Uterus (tissue), 4 donors: ENCODE measurements around the gene FILIP1. TPM values are rescaled to one million over a fixed set of nuclear protein-coding genes. Genes with fewer than 3 reads are reported as not detected.

Experiments
- DNase-seq, 2 donors: peaks; one replicate each; pipeline ENCODE4 v3.0.0-alpha.2; 2019 to 2020
- H3K27ac ChIP-seq, 2 donors: fragments of 200-600 bp; sonication (generic); 1 replicate in 1 of 2; 2 replicates in 1 of 2; pipeline ENCODE4 v1.5.1; 2016 to 2018
- H3K27me3 ChIP-seq, 2 donors: fragments of 200-600 bp; sonication (generic); one replicate each; pipeline ENCODE4 v1.5.1; 2018 to 2019; ENCODE audit warnings: control low read depth in 1 of 2
- H3K36me3 ChIP-seq, 2 donors: fragments of 200-600 bp; sonication (generic); one replicate each; pipeline ENCODE4 v1.5.1; 2019; ENCODE audit warnings: control low read depth in 1 of 2
- H3K4me1 ChIP-seq, 2 donors: fragments of 200-600 bp; sonication (generic); one replicate each; pipeline ENCODE4 v1.5.1; 2018 to 2019; ENCODE audit warnings: control low read depth in 1 of 2
- H3K4me3 ChIP-seq, 2 donors: fragments of 200-600 bp; sonication (generic); 1 replicate in 1 of 2; 2 replicates in 1 of 2; pipeline ENCODE4 v1.5.1; 2018 to 2019; ENCODE audit warnings: mild to moderate bottlenecking in 1 of 2
- H3K9me3 ChIP-seq, 2 donors: fragments of 200-600 bp; sonication (generic); one replicate each; pipeline ENCODE4 v1.5.1; 2019; ENCODE audit warnings: control low read depth in 1 of 2
- POLR2A ChIP-seq, 2 donors: fragments of 450-650 bp; IDR thresholded peaks; one replicate each; pipeline ENCODE4 v1.6.1; 2016; ENCODE audit warnings: antibody characterized with exemption in 2 of 2, mild to moderate bottlenecking in 1 of 2, moderate library complexity in 1 of 2
- intact Hi-C: fragments of 100-400 bp; cut with DNase I; formaldehyde crosslinking; loops from one replicate; pipeline ENCODE4 v1.15.1; 2023; ENCODE audit warnings: low total_unique reads
- total RNA-seq, 4 donors: library from RNA; depleted of rRNA in 3 of 4; stranded (reverse); fragments of >200 nt in 3 of 4; gene quantifications; one replicate each; pipeline versions ENCODE4 v1.1.0 to v1.2.4, GENCODE V29; 2014 to 2023
- TF ChIP-seq, protein P1 (sequence below), 4 experiments: fragments of 200-600 bp in 2 of 4; fragments of 450-650 bp in 2 of 4; sonication (generic) in 2 of 4; IDR thresholded peaks; one replicate each; pipeline ENCODE4 v1.5.1; 2016 to 2019; ENCODE audit warnings: antibody characterized with exemption in 4 of 4, mild to moderate bottlenecking in 2 of 4, moderate library complexity in 1 of 4
- donor health status: DM: yes; HTN: yes; CAD: no.

Gene FILIP1
- total RNA-seq, 4 donors from 2014 or later: 4.7 to 23.1 (median 12.5) TPM

DNA sequence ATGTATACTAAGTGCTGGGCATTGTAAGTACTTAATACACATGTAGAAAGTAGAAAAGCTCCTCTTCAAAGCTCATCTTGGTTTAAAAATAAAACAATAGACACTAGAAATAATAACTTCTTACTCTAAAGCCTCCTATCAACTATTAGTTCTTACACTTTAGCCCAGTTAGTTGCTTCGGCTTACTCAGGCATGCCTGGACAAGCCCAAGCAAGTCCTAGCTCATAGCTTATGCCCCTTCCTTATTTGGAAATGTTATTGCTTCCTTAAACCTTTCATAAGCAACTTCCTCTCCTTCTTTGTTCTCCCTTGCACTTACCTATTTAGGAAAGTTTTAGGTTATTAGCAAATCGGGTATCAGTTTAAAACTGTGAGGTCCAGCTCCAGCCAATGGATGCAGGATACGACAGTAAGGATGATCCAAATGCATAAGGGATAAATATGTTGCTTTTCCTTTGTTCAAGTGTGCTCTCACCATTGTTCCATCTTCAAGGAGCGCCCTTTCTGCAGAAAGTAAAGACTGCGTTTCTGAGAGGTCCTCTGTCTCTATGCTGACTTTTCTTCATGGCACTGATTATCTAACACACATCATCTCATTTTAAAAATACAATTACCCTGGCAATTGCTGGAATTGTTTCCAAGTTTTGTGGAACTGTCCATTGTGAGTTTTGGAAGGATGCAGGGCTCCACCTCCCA lies 221.3 kb downstream of the FILIP1 start:
- intact Hi-C loops: loop anchor here (10.0 kb wide), 1 partner anchor 253 kb away; no protein-coding TSS in a partner anchor
- peaks cover 0 to 3% of the 10 kb centered on the region in 2 donors for H3K4me1 ChIP-seq
- H3K27me3 ChIP-seq: no peaks in the 10 kb centered on the region
- H3K4me3 ChIP-seq: no peak overlapping the region
- H3K27ac ChIP-seq: peak overlapping the region in 1 of 2 donors; percentile 28
- H3K36me3 ChIP-seq: no peaks in the 10 kb centered on the region
- no peak for DNase-seq
- TF ChIP-seq, protein P1, sequence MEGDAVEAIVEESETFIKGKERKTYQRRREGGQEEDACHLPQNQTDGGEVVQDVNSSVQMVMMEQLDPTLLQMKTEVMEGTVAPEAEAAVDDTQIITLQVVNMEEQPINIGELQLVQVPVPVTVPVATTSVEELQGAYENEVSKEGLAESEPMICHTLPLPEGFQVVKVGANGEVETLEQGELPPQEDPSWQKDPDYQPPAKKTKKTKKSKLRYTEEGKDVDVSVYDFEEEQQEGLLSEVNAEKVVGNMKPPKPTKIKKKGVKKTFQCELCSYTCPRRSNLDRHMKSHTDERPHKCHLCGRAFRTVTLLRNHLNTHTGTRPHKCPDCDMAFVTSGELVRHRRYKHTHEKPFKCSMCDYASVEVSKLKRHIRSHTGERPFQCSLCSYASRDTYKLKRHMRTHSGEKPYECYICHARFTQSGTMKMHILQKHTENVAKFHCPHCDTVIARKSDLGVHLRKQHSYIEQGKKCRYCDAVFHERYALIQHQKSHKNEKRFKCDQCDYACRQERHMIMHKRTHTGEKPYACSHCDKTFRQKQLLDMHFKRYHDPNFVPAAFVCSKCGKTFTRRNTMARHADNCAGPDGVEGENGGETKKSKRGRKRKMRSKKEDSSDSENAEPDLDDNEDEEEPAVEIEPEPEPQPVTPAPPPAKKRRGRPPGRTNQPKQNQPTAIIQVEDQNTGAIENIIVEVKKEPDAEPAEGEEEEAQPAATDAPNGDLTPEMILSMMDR (IDR thresholded peaks at IDR 0.05): no peak
- TF ChIP-seq POLR2A (IDR thresholded peaks at IDR 0.05): no peak
- H3K9me3 ChIP-seq: no peaks in the 10 kb centered on the region

DNA sequence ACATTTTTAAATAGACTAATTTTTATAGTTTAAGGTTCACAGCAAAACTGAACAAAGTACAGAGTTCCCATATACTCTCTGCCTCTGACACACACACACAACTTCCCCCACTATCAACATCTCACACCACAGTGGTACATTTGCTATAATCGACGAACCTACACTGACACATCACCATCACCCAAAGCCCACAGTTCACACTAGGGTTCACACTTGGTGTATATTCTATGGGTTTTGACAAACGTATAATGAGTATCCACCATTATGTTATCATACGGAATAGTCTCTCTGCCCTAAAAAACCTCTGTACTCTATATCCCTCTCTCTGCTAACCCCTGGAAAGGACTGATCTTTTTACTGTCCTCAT lies 224.6 kb downstream of the FILIP1 start:
- Histone ChIP-seq H3K4me1 (peaks cover 0 to 3% of the 10 kb centered on the region in 2 donors), H3K27ac (peak overlapping the region in 1 of 2 donors; percentile 52), H3K36me3 (no peaks in the 10 kb centered on the region), H3K4me3 (no peak overlapping the region), H3K27me3 (no peaks in the 10 kb centered on the region), H3K9me3 (no peaks in the 10 kb centered on the region)
- intact Hi-C loops: no loop called here
- no peak for DNase-seq
- no peak for TF ChIP-seq POLR2A (IDR thresholded peaks at IDR 0.05)
- TF ChIP-seq, protein P1 (IDR thresholded peaks at IDR 0.05): no peak

DNA sequence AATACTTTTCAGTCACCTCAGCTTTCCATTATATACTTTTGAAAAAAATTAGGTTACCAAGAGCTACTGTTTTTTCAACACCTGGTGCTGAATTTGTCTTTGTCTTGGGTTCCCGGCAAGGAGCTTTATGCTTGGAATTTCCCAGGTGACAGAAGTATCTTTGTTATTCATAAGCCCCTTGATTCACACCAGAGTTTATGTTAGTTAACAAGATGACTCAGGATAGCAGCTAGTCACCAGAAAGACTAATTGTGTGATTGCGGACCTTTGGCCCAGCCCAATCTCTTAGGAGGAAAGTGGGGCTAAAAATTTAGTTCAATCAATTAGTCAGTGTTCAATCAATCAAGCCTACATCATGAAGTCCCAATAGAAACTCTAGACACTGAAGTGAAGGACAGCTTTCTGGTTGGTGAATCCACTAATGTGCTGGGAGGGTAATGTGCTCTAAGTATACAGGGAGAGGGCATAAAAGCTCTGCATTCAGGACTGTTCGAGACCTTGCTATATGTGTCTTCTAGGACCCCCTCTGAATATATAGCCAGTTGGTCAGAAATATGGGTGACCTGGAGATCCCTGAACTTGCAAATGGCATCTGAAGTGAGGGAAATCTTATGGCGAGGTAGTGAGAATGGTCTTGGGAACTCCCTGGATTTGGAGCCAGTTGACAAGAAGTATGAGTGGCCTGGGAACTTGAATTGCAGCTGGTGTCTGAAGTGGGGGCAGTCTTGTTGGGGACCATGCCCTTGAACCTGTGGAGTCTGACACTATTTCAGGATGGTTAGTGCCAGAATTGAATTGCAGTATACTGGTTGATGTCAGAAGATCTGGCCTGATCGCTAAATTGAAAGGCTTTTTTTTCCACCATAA lies 225.2 kb downstream of the FILIP1 start:
- no peak for TF ChIP-seq POLR2A (IDR thresholded peaks at IDR 0.05)
- TF ChIP-seq, protein P1 (IDR thresholded peaks at IDR 0.05): no peak
- Histone ChIP-seq H3K9me3 (no peaks in the 10 kb centered on the region), H3K36me3 (no peaks in the 10 kb centered on the region), H3K27me3 (no peaks in the 10 kb centered on the region), H3K4me3 (no peak overlapping the region), H3K4me1 (peaks cover 0 to 3% of the 10 kb centered on the region in 2 donors), H3K27ac (peak overlapping the region in 1 of 2 donors; percentile 52)
- intact Hi-C loops: no loop called here
- no peak for DNase-seq

DNA sequence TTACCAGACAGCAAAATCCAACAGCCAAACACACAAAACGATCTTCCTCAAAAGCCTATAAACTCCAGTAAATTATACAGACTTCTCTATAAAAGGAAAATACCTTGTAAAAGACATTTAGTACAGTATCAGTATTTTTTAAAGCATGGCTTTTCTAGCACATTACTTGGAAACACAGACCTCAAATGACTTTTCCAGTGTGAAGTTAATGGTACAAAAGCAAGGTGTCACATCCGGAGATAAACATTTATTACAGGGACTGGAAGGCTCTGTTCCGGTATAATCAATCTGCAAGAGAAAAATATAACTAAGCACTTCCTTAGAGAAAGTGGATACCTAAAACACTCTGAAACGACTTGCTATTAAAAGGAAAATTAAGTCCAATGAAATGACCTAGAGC lies 226.1 kb downstream of the FILIP1 start:
- no peaks in the 10 kb centered on the region for H3K27me3 ChIP-seq
- DNase-seq: no peak
- no peaks in the 10 kb centered on the region for H3K36me3 ChIP-seq
- intact Hi-C loops: no loop called here
- H3K4me1 ChIP-seq: peaks cover 0 to 3% of the 10 kb centered on the region in 2 donors
- TF ChIP-seq POLR2A (IDR thresholded peaks at IDR 0.05): no peak
- no peaks in the 10 kb centered on the region for H3K9me3 ChIP-seq
- H3K4me3 ChIP-seq: no peak overlapping the region
- H3K27ac ChIP-seq: peak overlapping the region in 1 of 2 donors; percentile 52

DNA sequence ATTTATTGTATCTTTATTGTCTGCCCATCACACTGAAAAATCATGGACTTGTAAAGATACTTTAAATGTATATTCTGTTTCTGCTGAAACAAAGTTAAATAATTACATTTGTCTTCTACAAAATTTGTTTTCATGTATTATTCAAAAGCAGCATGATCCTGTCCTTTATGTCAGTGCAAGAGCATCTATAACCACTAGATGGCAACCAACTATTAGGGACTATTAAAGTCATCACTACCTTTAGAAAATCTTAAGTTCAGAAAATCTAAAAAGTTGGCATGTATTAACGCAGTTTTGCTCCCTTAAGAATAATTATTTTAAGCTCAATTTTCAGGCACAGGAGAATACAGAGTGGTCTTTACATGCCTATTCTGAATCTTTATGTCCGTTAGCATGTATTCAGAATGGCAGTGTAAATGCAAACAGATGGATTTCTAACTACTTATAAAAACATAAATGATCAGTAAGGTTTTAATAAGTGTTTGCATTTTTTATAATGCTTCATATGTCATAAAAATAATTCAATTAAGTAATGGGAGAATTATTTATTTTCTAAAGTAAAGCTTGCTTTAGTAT lies 226.8 kb downstream of the FILIP1 start:
- peaks cover 0 to 3% of the 10 kb centered on the region in 2 donors for H3K4me1 ChIP-seq
- no peak for DNase-seq
- intact Hi-C loops: no loop called here
- no peaks in the 10 kb centered on the region for H3K9me3 ChIP-seq
- H3K27ac ChIP-seq: peak overlapping the region in 1 of 2 donors; percentile 6
- no peaks in the 10 kb centered on the region for H3K27me3 ChIP-seq
- TF ChIP-seq POLR2A (IDR thresholded peaks at IDR 0.05): no peak
- TF ChIP-seq, protein P1 (IDR thresholded peaks at IDR 0.05): peak; percentile 69 to 78 (median 76)
- H3K36me3 ChIP-seq: no peaks in the 10 kb centered on the region
- H3K4me3 ChIP-seq: no peak overlapping the region
